GM21619 (cell line): ENCODE data around the gene ZBP1.

ENCODE experiments used
- ATAC-seq: cut with Tn5 transposase; IDR thresholded peaks from one replicate; pipeline ENCODE4 v1.9.1; 2021; ENCODE audit not compliant: unreplicated experiment

ZBP1 gene

DNA sequence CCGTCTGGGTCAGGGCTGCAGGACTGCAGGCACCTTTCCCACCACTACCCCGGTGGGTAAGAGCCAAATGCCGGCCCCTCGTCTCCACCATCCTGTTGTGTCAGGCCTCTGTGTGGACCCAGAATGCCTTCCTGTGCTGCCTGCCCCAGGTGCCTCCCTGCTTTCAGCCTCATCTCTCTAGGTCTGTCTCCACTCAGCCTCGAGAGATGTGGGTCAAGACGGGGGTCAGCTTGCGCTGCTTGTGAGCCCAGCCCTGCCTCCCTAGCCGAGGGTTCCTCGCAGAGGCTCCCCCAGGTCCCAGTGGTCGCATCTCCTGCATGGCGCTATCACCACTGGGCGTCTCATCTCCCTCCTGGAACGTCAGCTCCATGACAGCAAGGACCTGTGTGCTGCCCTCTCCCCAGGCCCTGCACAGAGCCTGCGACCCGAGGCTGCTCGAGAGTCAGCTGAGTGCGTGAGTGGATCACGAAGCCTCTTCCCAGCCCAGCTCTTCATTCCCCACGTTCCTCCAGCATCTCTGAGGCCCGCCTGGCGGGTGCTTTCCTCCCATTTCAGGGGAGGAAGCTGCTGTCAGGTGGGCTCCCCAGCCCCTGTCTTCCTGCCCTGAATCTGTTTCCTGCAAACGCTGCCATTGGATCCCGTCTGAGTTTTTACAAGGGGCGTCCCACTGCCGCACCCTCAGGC, 38.7 kb upstream of the ZBP1 start:
- no peak for ATAC-seq

- no peak for ATAC-seq
Observed at GRCh38 chr20:57658447-57658832, 38.2 kb upstream of the ZBP1 start.

DNA sequence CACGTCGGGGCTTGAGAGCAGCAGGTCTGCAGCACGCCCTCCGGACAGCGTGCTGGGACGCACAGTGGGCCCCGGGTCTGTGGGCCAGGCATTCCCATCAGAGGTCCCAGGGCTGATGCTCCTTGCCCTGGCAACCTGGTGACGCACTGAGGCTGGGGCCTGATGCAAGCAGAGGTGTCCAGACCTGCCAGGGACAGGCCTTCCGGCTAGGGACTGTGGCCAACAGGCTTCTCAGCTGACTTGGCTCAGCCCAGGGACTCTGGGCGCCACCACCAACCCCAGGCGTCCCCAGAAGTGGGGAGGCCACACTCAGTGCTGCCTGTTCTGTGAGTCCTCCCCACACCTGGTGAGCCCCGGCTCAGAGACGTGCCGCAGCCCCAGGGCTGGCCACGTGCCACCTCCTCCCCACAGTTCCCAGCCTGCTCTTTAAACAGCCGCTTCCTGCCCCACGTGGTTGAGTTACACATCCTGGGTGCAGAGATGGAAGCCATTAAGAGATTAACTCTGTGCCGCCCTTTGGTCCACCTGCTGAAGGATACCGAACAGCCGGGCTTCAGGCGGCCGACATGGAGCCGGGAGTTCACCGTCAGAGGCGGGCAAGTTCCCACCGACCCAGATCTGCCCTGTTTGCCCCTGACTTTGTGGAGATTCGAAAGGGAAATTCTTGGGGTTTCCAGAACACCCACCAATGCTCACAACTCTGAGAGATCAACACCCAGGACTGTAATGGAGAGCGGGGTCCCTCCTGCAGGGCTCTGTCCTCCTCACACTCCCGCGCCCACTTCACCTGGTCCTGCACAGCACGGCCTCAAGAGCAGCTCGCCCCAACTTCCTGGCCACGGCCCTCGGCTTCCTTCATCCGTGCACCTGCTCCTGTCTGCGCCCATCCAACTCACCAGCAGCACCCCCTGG, 37.6 kb upstream of the ZBP1 start:
- no peak for ATAC-seq

GRCh38 chr20:57656821-57657534, 36.8 kb upstream of the ZBP1 start:
- no peak for ATAC-seq

- ATAC-seq: no peak
Observed at GRCh38 chr20:57656252-57656820, 36.1 kb upstream of the ZBP1 start.

- no peak for ATAC-seq
Observed at GRCh38 chr20:57655809-57656155, 35.6 kb upstream of the ZBP1 start.

DNA sequence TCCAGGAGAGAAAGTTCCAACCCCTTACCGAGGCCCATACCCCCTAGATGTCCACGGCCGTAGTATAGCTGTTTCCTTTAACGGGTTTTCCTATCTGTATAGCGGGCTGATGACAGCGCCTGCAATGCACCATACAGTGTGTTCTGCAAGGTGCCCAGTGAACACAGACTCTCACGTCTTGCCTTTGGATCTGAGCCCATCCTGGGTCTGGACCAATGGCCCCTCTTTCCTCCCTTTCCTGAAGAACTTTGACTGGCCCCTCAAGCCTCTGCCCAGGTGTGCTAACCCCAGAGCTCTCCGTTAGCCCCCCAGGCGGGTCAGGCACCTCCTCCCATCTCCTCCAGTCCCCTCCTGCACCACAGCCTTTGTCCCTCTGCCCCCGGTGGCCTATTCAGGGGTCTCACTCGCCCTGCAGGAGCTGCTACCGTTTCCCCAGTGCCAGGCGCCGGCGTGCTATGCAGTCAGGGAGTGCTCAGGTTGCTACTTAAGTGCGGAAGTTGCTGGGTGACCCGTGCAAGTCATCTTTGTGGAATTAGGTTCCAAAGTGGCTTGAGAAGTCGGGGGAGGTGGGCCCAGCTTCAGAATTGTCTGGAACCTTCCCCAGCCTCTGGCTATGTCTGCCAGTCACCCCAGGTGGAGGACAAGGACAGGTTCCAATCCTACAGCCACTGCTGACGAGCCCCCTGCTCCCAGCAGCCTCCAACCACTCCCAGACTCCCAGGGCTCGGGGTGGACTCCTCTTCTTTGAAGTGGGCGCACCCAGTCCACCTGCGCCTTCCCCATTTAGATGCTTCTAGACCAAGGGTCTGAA, 35.0 kb upstream of the ZBP1 start:
- ATAC-seq: no peak

- ATAC-seq: peak; percentile 77
Observed at GRCh38 chr20:57654363-57654997, 34.3 kb upstream of the ZBP1 start.

- no peak for ATAC-seq
Observed at GRCh38 chr20:57653910-57654309, 33.7 kb upstream of the ZBP1 start.

DNA sequence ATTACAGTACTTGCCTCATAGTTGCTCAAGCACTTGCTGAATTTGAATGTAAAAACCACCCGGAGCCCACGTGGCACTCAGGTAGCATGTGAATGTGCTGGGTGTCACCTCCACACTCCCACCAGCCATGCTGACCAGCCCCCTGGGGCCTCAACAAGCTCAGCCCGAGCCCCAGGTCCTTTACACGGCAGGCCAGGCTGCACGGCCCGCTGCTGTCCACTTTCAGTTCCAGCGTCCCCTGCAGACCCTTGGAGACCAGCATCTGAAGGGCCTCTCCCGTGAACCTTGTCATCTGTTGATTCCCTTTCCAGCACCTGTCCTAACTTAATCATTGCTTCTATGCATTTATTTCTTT, 33.3 kb upstream of the ZBP1 start:
- ATAC-seq: no peak

- ATAC-seq: no peak
Observed at GRCh38 chr20:57652606-57653545, 32.6 kb upstream of the ZBP1 start.

DNA sequence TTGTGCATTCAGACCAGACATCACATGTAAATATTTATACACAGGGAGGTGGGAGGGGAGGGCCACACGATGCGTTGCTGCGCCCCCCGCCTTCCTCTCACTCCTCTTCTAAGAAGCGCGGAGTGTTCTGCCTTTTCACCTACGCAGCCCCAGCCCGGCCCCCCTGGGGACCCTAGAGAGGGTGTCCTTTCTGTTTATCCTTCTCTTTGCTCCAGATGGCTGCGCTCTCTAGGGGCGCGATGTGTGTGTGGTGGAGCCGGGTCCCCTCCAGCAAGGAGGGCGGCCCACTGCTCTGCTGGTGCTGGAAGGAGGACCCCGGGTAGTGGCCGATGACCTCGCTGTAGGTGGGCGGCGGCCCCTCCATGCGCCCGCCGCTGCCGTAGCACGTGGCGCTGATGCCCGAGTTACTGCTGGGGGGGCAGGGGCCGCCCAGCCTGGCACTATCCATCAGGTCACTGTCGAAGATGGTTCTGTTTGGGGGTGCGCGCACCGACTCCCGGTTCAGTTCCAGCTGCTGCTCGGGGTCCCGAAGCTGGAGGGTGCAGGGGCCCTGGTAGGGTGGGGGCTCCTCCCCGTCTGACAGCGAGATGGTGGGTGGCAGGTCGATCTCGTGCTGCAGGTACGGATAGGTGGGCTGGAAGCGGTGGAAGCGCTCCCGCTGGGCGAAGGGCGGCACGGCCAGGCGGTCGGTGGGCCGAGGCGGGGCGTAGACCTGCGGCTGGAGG, 31.8 kb upstream of the ZBP1 start:
- ATAC-seq: no peak

GRCh38 chr20:57650756-57651483, 30.7 kb upstream of the ZBP1 start:
- no peak for ATAC-seq

GRCh38 chr20:57650266-57650665, 30.0 kb upstream of the ZBP1 start:
- no peak for ATAC-seq

GRCh38 chr20:57649617-57650015, 29.4 kb upstream of the ZBP1 start:
- ATAC-seq: no peak

GRCh38 chr20:57648878-57649616, 28.8 kb upstream of the ZBP1 start:
- no peak for ATAC-seq
